ENCODE data around the gene ARHGEF10L.

Gene ARHGEF10L

GRCh38 chr1:17700945-17701810 lies 161.7 kb downstream of the ARHGEF10L start:
- intact Hi-C loops (cut with DNase I): no loop called here
- DNase-seq: no peak

- intact Hi-C loops (cut with DNase I): no loop called here
- no peak for DNase-seq
These were observed 164.7 kb downstream of the ARHGEF10L start for GRCh38 chr1:17704176-17704575.

GRCh38 chr1:17706445-17706844 lies 166.9 kb downstream of the ARHGEF10L start:
- intact Hi-C loops (cut with DNase I): no loop called here
- no peak for DNase-seq

GRCh38 chr1:17709981-17710380 lies 170.5 kb downstream of the ARHGEF10L start:
- intact Hi-C loops (cut with DNase I): no loop called here
- no peak for DNase-seq

- intact Hi-C loops (cut with DNase I): no loop called here
- no peak for DNase-seq
These were observed 171.5 kb downstream of the ARHGEF10L start for GRCh38 chr1:17710889-17711576.

GRCh38 chr1:17711577-17711910 lies 172.0 kb downstream of the ARHGEF10L start:
- intact Hi-C loops (cut with DNase I): no loop called here
- DNase-seq: no peak

- peak in 2 of 42 donors; percentile 2 to 3 for DNase-seq
- intact Hi-C loops (cut with DNase I): no loop called here
These were observed 172.4 kb downstream of the ARHGEF10L start for GRCh38 chr1:17711941-17712340.

- no peak for DNase-seq
- intact Hi-C loops (cut with DNase I): no loop called here
These were observed 174.5 kb downstream of the ARHGEF10L start for GRCh38 chr1:17713993-17714392.

- intact Hi-C loops (cut with DNase I): no loop called here
- no peak for DNase-seq
These were observed 178.4 kb downstream of the ARHGEF10L start for GRCh38 chr1:17717594-17718535.

GRCh38 chr1:17719874-17720273 lies 180.4 kb downstream of the ARHGEF10L start:
- intact Hi-C loops (cut with DNase I): no loop called here
- DNase-seq: no peak

GRCh38 chr1:17721444-17721843 lies 181.9 kb downstream of the ARHGEF10L start:
- DNase-seq: no peak
- intact Hi-C loops (cut with DNase I): no loop called here

GRCh38 chr1:17723684-17724083 lies 184.2 kb downstream of the ARHGEF10L start:
- DNase-seq: no peak
- intact Hi-C loops (cut with DNase I): no loop called here

GRCh38 chr1:17724150-17724549 lies 184.7 kb downstream of the ARHGEF10L start:
- intact Hi-C loops (cut with DNase I): no loop called here
- DNase-seq: peak in 3 of 42 donors; percentile 8 to 50 (median 18)

- intact Hi-C loops (cut with DNase I): no loop called here
- DNase-seq: no peak
These were observed 185.7 kb downstream of the ARHGEF10L start for GRCh38 chr1:17725084-17725719.

- DNase-seq: no peak
- intact Hi-C loops (cut with DNase I): no loop called here
These were observed 186.5 kb downstream of the ARHGEF10L start for GRCh38 chr1:17725811-17726582.

GRCh38 chr1:17728123-17728712 lies 188.7 kb downstream of the ARHGEF10L start:
- intact Hi-C loops (cut with DNase I): no loop called here
- no peak for DNase-seq

- no peak for DNase-seq
- intact Hi-C loops (cut with DNase I): no loop called here
These were observed 189.8 kb downstream of the ARHGEF10L start for GRCh38 chr1:17729248-17729647.

GRCh38 chr1:17729909-17730308 lies 190.4 kb downstream of the ARHGEF10L start:
- no peak for DNase-seq
- intact Hi-C loops (cut with DNase I): no loop called here
